ENCODE data around the gene MSRB1.

GRCh38 chr16:1949507-1949906 lies 6.5 kb upstream of the MSRB1 start:
- TF ChIP-seq CTCF (conservative IDR thresholded peaks at IDR 0.05; ENCODE audit: low read length), result no peak
- TF ChIP-seq EZH2phosphoT487 (IDR thresholded peaks at IDR 0.05; ENCODE audit: borderline replicate concordance), result no peak
